ENCODE results near the gene HSPBAP1. TPM values are rescaled to one million over a fixed set of nuclear protein-coding genes. Genes with fewer than 3 reads are reported as not detected.

HSPBAP1 gene
- polyA plus RNA-seq, 1 donor: 7.5 TPM

Other genes starting within 250 kb of the HSPBAP1 start
- gene PARP9, start 229.5 kb downstream of the HSPBAP1 start, polyA plus RNA-seq (ENCODE audit: insufficient read length): 13.7 TPM
- gene DTX3L, start 229.5 kb downstream of the HSPBAP1 start, polyA plus RNA-seq (ENCODE audit: insufficient read length): 8.6 TPM
- 2.8 TPM for gene PARP15, start 216.2 kb downstream of the HSPBAP1 start, polyA plus RNA-seq (ENCODE audit: insufficient read length)
- 10.5 TPM for gene PARP14, start 113.0 kb downstream of the HSPBAP1 start, polyA plus RNA-seq (ENCODE audit: insufficient read length)
- 7.1 TPM for gene SLC49A4, start 1.2 kb upstream of the HSPBAP1 start, polyA plus RNA-seq (ENCODE audit: insufficient read length)
- 23.8 TPM for gene SEMA5B, start 233.9 kb upstream of the HSPBAP1 start, polyA plus RNA-seq (ENCODE audit: insufficient read length)